Measurements from ENCODE around the gene ARHGAP26.

ARHGAP26 gene

GRCh38 chr5:143101121-143101520 is 330.9 kb downstream of the ARHGAP26 start:
- no peak overlapping the region for H3K9ac ChIP-seq (ENCODE audit: low read depth in 1 of 2, low read length in 2 of 2)
- H3K36me3 ChIP-seq (ENCODE audit: control insufficient read depth in 1 of 2, insufficient read depth in 2 of 2, low read length in 2 of 2) = no peaks in the 10 kb centered on the region
- no peaks in the 10 kb centered on the region for H3K9me3 ChIP-seq (ENCODE audit: control insufficient read depth in 1 of 2, low read length in 2 of 2)
- H3K4me1 ChIP-seq (ENCODE audit: control insufficient read depth in 1 of 2, insufficient read depth in 2 of 2, low read length in 2 of 2) = no peaks in the 10 kb centered on the region
- H3K4me3 ChIP-seq (ENCODE audit: low read depth in 1 of 2, low read length in 2 of 2) = no peak overlapping the region
- H3K27ac ChIP-seq (ENCODE audit: low read depth, low read length) = no peak overlapping the region
- no peaks in the 10 kb centered on the region for H3K27me3 ChIP-seq (ENCODE audit: control insufficient read depth in 1 of 2, insufficient read depth in 2 of 2, low read length in 2 of 2)

GRCh38 chr5:143101725-143102386 is 331.7 kb downstream of the ARHGAP26 start:
- Histone ChIP-seq H3K9me3 (ENCODE audit: control insufficient read depth in 1 of 2, low read length in 2 of 2) (no peaks in the 10 kb centered on the region), H3K27ac (ENCODE audit: low read depth, low read length) (no peak overlapping the region), H3K4me1 (ENCODE audit: control insufficient read depth in 1 of 2, insufficient read depth in 2 of 2, low read length in 2 of 2) (no peaks in the 10 kb centered on the region)

DNA sequence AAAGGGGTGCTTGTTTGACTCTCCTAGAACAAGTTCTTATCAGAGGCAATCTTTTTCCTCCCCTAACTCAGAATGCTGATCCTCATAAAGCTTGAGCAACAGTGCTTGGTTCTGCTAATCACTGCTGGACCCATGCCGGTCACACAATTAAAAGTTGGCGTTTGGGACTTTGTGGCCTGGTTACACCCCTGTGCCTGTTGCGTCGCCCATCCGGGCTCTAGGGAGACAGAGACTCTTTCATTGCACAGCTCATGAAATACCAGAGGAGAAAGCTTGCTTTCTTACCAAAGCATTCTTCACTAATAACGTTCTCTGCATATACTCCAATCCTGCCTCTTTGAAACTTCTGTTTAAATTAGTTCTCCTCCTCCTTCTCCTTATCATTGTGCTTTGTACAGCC is 332.2 kb downstream of the ARHGAP26 start:
- no peak overlapping the region for H3K27ac ChIP-seq (ENCODE audit: low read depth, low read length)
- no peaks in the 10 kb centered on the region for H3K27me3 ChIP-seq (ENCODE audit: control insufficient read depth in 1 of 2, insufficient read depth in 2 of 2, low read length in 2 of 2)
- no peak overlapping the region for H3K9ac ChIP-seq (ENCODE audit: low read depth in 1 of 2, low read length in 2 of 2)
- no peaks in the 10 kb centered on the region for H3K4me1 ChIP-seq (ENCODE audit: control insufficient read depth in 1 of 2, insufficient read depth in 2 of 2, low read length in 2 of 2)
- no peak overlapping the region for H3K4me3 ChIP-seq (ENCODE audit: low read depth in 1 of 2, low read length in 2 of 2)
- no peaks in the 10 kb centered on the region for H3K9me3 ChIP-seq (ENCODE audit: control insufficient read depth in 1 of 2, low read length in 2 of 2)
- no peaks in the 10 kb centered on the region for H3K36me3 ChIP-seq (ENCODE audit: control insufficient read depth in 1 of 2, insufficient read depth in 2 of 2, low read length in 2 of 2)

More at GRCh38 chr5:143101725-143102386, 331.7 kb downstream of the ARHGAP26 start:
- Histone ChIP-seq H3K4me3 (ENCODE audit: low read depth in 1 of 2, low read length in 2 of 2) (no peak overlapping the region), H3K9ac (ENCODE audit: low read depth in 1 of 2, low read length in 2 of 2) (no peak overlapping the region), H3K36me3 (ENCODE audit: control insufficient read depth in 1 of 2, insufficient read depth in 2 of 2, low read length in 2 of 2) (no peaks in the 10 kb centered on the region), H3K27me3 (ENCODE audit: control insufficient read depth in 1 of 2, insufficient read depth in 2 of 2, low read length in 2 of 2) (no peaks in the 10 kb centered on the region)

GRCh38 chr5:143105216-143105905 is 335.2 kb downstream of the ARHGAP26 start:
- H3K27ac ChIP-seq (ENCODE audit: low read depth, low read length) = no peak overlapping the region
- peaks cover 22% of the 10 kb centered on the region in 2 donors for H3K4me1 ChIP-seq (ENCODE audit: control insufficient read depth in 1 of 2, insufficient read depth in 2 of 2, low read length in 2 of 2)
- no peak overlapping the region for H3K9ac ChIP-seq (ENCODE audit: low read depth in 1 of 2, low read length in 2 of 2)
- H3K9me3 ChIP-seq (ENCODE audit: control insufficient read depth in 1 of 2, low read length in 2 of 2) = no peaks in the 10 kb centered on the region
- no peaks in the 10 kb centered on the region for H3K36me3 ChIP-seq (ENCODE audit: control insufficient read depth in 1 of 2, insufficient read depth in 2 of 2, low read length in 2 of 2)
- H3K4me3 ChIP-seq (ENCODE audit: low read depth in 1 of 2, low read length in 2 of 2) = no peak overlapping the region
- H3K27me3 ChIP-seq (ENCODE audit: control insufficient read depth in 1 of 2, insufficient read depth in 2 of 2, low read length in 2 of 2) = no peaks in the 10 kb centered on the region

GRCh38 chr5:143106174-143106573 is 336.0 kb downstream of the ARHGAP26 start:
- no peak overlapping the region for H3K27ac ChIP-seq (ENCODE audit: low read depth, low read length)
- no peak overlapping the region for H3K9ac ChIP-seq (ENCODE audit: low read depth in 1 of 2, low read length in 2 of 2)
- H3K36me3 ChIP-seq (ENCODE audit: control insufficient read depth in 1 of 2, insufficient read depth in 2 of 2, low read length in 2 of 2) = no peaks in the 10 kb centered on the region
- H3K4me3 ChIP-seq (ENCODE audit: low read depth in 1 of 2, low read length in 2 of 2) = no peak overlapping the region
- peaks cover 29% of the 10 kb centered on the region in 2 donors for H3K4me1 ChIP-seq (ENCODE audit: control insufficient read depth in 1 of 2, insufficient read depth in 2 of 2, low read length in 2 of 2)
- H3K27me3 ChIP-seq (ENCODE audit: control insufficient read depth in 1 of 2, insufficient read depth in 2 of 2, low read length in 2 of 2) = no peaks in the 10 kb centered on the region
- no peaks in the 10 kb centered on the region for H3K9me3 ChIP-seq (ENCODE audit: control insufficient read depth in 1 of 2, low read length in 2 of 2)

- H3K27ac ChIP-seq (ENCODE audit: low read depth, low read length) = no peak overlapping the region
Observed at GRCh38 chr5:143108498-143109128, 338.4 kb downstream of the ARHGAP26 start.

GRCh38 chr5:143110591-143110990 is 340.4 kb downstream of the ARHGAP26 start:
- H3K9me3 ChIP-seq (ENCODE audit: control insufficient read depth in 1 of 2, low read length in 2 of 2) = no peaks in the 10 kb centered on the region
- H3K4me3 ChIP-seq (ENCODE audit: low read depth in 1 of 2, low read length in 2 of 2) = no peak overlapping the region
- H3K4me1 ChIP-seq (ENCODE audit: control insufficient read depth in 1 of 2, insufficient read depth in 2 of 2, low read length in 2 of 2) = peaks cover 36 to 37% of the 10 kb centered on the region in 2 donors
- H3K9ac ChIP-seq (ENCODE audit: low read depth in 1 of 2, low read length in 2 of 2) = no peak overlapping the region
- peaks cover 0 to 6% of the 10 kb centered on the region in 2 donors for H3K36me3 ChIP-seq (ENCODE audit: control insufficient read depth in 1 of 2, insufficient read depth in 2 of 2, low read length in 2 of 2)
- H3K27me3 ChIP-seq (ENCODE audit: control insufficient read depth in 1 of 2, insufficient read depth in 2 of 2, low read length in 2 of 2) = no peaks in the 10 kb centered on the region
- peak overlapping the region; percentile 17 for H3K27ac ChIP-seq (ENCODE audit: low read depth, low read length)

More at GRCh38 chr5:143108498-143109128, 338.4 kb downstream of the ARHGAP26 start:
- Histone ChIP-seq H3K4me1 (ENCODE audit: control insufficient read depth in 1 of 2, insufficient read depth in 2 of 2, low read length in 2 of 2) (peaks cover 36 to 37% of the 10 kb centered on the region in 2 donors), H3K9ac (ENCODE audit: low read depth in 1 of 2, low read length in 2 of 2) (no peak overlapping the region), H3K36me3 (ENCODE audit: control insufficient read depth in 1 of 2, insufficient read depth in 2 of 2, low read length in 2 of 2) (no peaks in the 10 kb centered on the region), H3K9me3 (ENCODE audit: control insufficient read depth in 1 of 2, low read length in 2 of 2) (no peaks in the 10 kb centered on the region), H3K27me3 (ENCODE audit: control insufficient read depth in 1 of 2, insufficient read depth in 2 of 2, low read length in 2 of 2) (no peaks in the 10 kb centered on the region), H3K4me3 (ENCODE audit: low read depth in 1 of 2, low read length in 2 of 2) (no peak overlapping the region)

DNA sequence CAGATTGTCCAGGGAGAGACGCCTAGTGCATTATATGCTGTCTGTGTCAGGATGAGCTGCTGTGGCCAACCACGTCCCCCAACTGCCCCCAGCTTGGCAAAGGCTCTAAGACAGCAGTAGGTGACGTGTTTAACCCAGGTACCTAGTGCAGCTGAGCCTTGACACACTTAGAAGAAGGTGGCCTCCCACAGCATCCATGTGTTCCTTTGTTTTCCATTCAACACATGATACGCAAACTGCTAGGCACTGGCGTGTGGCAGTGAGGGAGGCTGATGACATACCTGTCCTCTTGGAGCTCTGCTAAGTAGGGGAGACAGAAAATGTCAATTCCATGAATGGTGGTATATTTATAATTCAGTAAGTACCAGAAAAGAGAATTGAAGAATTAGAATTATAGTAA is 341.6 kb downstream of the ARHGAP26 start:
- H3K9me3 ChIP-seq (ENCODE audit: control insufficient read depth in 1 of 2, low read length in 2 of 2) = no peaks in the 10 kb centered on the region
- no peak overlapping the region for H3K27ac ChIP-seq (ENCODE audit: low read depth, low read length)
- H3K27me3 ChIP-seq (ENCODE audit: control insufficient read depth in 1 of 2, insufficient read depth in 2 of 2, low read length in 2 of 2) = no peaks in the 10 kb centered on the region
- H3K4me3 ChIP-seq (ENCODE audit: low read depth in 1 of 2, low read length in 2 of 2) = no peak overlapping the region
- H3K9ac ChIP-seq (ENCODE audit: low read depth in 1 of 2, low read length in 2 of 2) = no peak overlapping the region
- peaks cover 36 to 37% of the 10 kb centered on the region in 2 donors for H3K4me1 ChIP-seq (ENCODE audit: control insufficient read depth in 1 of 2, insufficient read depth in 2 of 2, low read length in 2 of 2)
- H3K36me3 ChIP-seq (ENCODE audit: control insufficient read depth in 1 of 2, insufficient read depth in 2 of 2, low read length in 2 of 2) = peaks cover 0 to 6% of the 10 kb centered on the region in 2 donors

GRCh38 chr5:143113461-143113860 is 343.3 kb downstream of the ARHGAP26 start:
- H3K4me3 ChIP-seq (ENCODE audit: low read depth in 1 of 2, low read length in 2 of 2) = no peak overlapping the region
- no peaks in the 10 kb centered on the region for H3K9me3 ChIP-seq (ENCODE audit: control insufficient read depth in 1 of 2, low read length in 2 of 2)
- peaks cover 0 to 6% of the 10 kb centered on the region in 2 donors for H3K36me3 ChIP-seq (ENCODE audit: control insufficient read depth in 1 of 2, insufficient read depth in 2 of 2, low read length in 2 of 2)
- peaks cover 30 to 32% of the 10 kb centered on the region in 2 donors for H3K4me1 ChIP-seq (ENCODE audit: control insufficient read depth in 1 of 2, insufficient read depth in 2 of 2, low read length in 2 of 2)
- H3K27ac ChIP-seq (ENCODE audit: low read depth, low read length) = no peak overlapping the region
- H3K9ac ChIP-seq (ENCODE audit: low read depth in 1 of 2, low read length in 2 of 2) = no peak overlapping the region
- H3K27me3 ChIP-seq (ENCODE audit: control insufficient read depth in 1 of 2, insufficient read depth in 2 of 2, low read length in 2 of 2) = no peaks in the 10 kb centered on the region

GRCh38 chr5:143114481-143114880 is 344.3 kb downstream of the ARHGAP26 start:
- H3K4me1 ChIP-seq (ENCODE audit: control insufficient read depth in 1 of 2, insufficient read depth in 2 of 2, low read length in 2 of 2) = peaks cover 29 to 31% of the 10 kb centered on the region in 2 donors
- H3K9ac ChIP-seq (ENCODE audit: low read depth in 1 of 2, low read length in 2 of 2) = no peak overlapping the region
- no peak overlapping the region for H3K4me3 ChIP-seq (ENCODE audit: low read depth in 1 of 2, low read length in 2 of 2)
- H3K27ac ChIP-seq (ENCODE audit: low read depth, low read length) = no peak overlapping the region
- H3K27me3 ChIP-seq (ENCODE audit: control insufficient read depth in 1 of 2, insufficient read depth in 2 of 2, low read length in 2 of 2) = no peaks in the 10 kb centered on the region
- H3K9me3 ChIP-seq (ENCODE audit: control insufficient read depth in 1 of 2, low read length in 2 of 2) = no peaks in the 10 kb centered on the region
- peaks cover 0 to 6% of the 10 kb centered on the region in 2 donors for H3K36me3 ChIP-seq (ENCODE audit: control insufficient read depth in 1 of 2, insufficient read depth in 2 of 2, low read length in 2 of 2)

Measured in duodenal mucosa (tissue), 2 donors.